A549 (cell line): ENCODE results near the gene BTBD18. TPM values are rescaled to one million over a fixed set of nuclear protein-coding genes. Genes with fewer than 3 reads are reported as not detected.
"Not testable (repeated sequence)": the region's sequence is repeated elsewhere in the genome, so short reads cannot be mapped to it uniquely, and the experiment has no call there.

Experiments
- ATAC-seq, 2 experiments: fragments of 200-7000 bp in 1 of 2; fragments of >200 bp in 1 of 2; cut with Nextera tagmentation in 1 of 2; cut with Tn5 transposase in 1 of 2; 3 replicates each; pipeline versions ENCODE4 v1.8.0 to v1.9.1; 2018 to 2020; ENCODE audit warnings: mild to moderate bottlenecking in 1 of 2, moderate library complexity in 1 of 2
- CTCF ChIA-PET: fragments of 300-600 bp; sonication (Branson Sonifier 250); formaldehyde crosslinking; extraction: SDS; loops from one replicate; lab custom pipeline; 2021; ENCODE audit warnings: antibody characterized with exemption, inconsistent platforms; lab: Yijun Ruan, JAX
- POLR2A ChIA-PET: fragments of 350-600 bp; formaldehyde crosslinking; extraction: SDS; loops from one replicate; lab custom pipeline; 2021; ENCODE audit warnings: antibody characterized with exemption, inconsistent platforms; lab: Yijun Ruan, JAX
- DNase-seq, 2 experiments: peaks; one replicate each; pipeline versions ENCODE4 v3.0.0 to v3.0.0-alpha.2; 2011 to 2016; ENCODE audit warnings: low read depth in 1 of 2, low spot score in 1 of 2
- FAIRE-seq: peaks from 2 replicates; lab custom pipeline; 2011; peaks lifted over from hg19 to GRCh38; lab: Jason Lieb, UNC
- H3K27ac ChIP-seq, 2 experiments: fragments of >200 bp; sonication (Bioruptor Twin); formaldehyde crosslinking; 3 replicates each; pipeline ENCODE4 v1.5.1; 2016 to 2017
- H3K4me1 ChIP-seq: fragments of >200 bp; sonication (Bioruptor Twin); formaldehyde crosslinking; 3 replicates; pipeline ENCODE4 v1.6.1; 2016
- H3K4me2 ChIP-seq: fragments of >200 bp; sonication (Bioruptor Twin); formaldehyde crosslinking; 3 replicates; pipeline ENCODE4 v1.6.1; 2016
- H3K4me3 ChIP-seq: fragments of >200 bp; sonication (Bioruptor Twin); formaldehyde crosslinking; 3 replicates; pipeline ENCODE4 v1.5.1; 2016
- H3K9me3 ChIP-seq: fragments of >200 bp; sonication (Bioruptor Twin); formaldehyde crosslinking; 3 replicates; pipeline ENCODE4 v1.6.1; 2016
- CEBPB ChIP-seq, 2 experiments: fragments of >200 bp in 1 of 2; sonication (Bioruptor Twin) in 1 of 2; formaldehyde crosslinking in 1 of 2; IDR thresholded peaks; 2 replicates each; pipeline ENCODE4 v1.6.1; 2012 to 2016
- EHF ChIP-seq: fragments of 250-450 bp; sonication (Bioruptor Pico); IDR thresholded peaks from 2 replicates; pipeline ENCODE4 v1.5.0; 2020; ENCODE audit warnings: mild to moderate bottlenecking
- EP300 ChIP-seq, 2 experiments: fragments of >200 bp; sonication (Bioruptor Twin); formaldehyde crosslinking; IDR thresholded peaks; 2 replicates in 1 of 2; 3 replicates in 1 of 2; pipeline ENCODE4 v1.6.1; 2016 to 2017
- ESRRA ChIP-seq: fragments of 150-350 bp; IDR thresholded peaks from 2 replicates; pipeline ENCODE4 v1.6.1; 2014; ENCODE audit warnings: mild to moderate bottlenecking, low read length, borderline replicate concordance
- GATA3 ChIP-seq: IDR thresholded peaks from 2 replicates; pipeline ENCODE4 v1.6.1; 2012; ENCODE audit warnings: borderline replicate concordance
- HDAC2 ChIP-seq: fragments of 200-600 bp; sonication (generic); IDR thresholded peaks from 2 replicates; pipeline ENCODE4 v1.6.1; 2016
- MYC ChIP-seq: IDR thresholded peaks from 2 replicates; pipeline ENCODE4 v1.6.1; 2012; ENCODE audit warnings: mild to moderate bottlenecking, inconsistent platforms, low read length, improper control_type of control experiment, borderline replicate concordance
- PHF8 ChIP-seq: fragments of 200-600 bp; sonication (generic); IDR thresholded peaks from 2 replicates; pipeline ENCODE4 v1.6.1; 2016; ENCODE audit warnings: low read depth, mild to moderate bottlenecking, antibody characterized with exemption, moderate library complexity, borderline replicate concordance
- RCOR1 ChIP-seq: fragments of 150-350 bp; IDR thresholded peaks from 2 replicates; pipeline ENCODE4 v1.6.1; 2014; ENCODE audit warnings: antibody characterized with exemption, low read length, low read depth
- RFX5 ChIP-seq: fragments of 450-650 bp; IDR thresholded peaks from 2 replicates; pipeline ENCODE4 v1.7.1; 2014; ENCODE audit warnings: antibody characterized with exemption, mild to moderate bottlenecking, moderate library complexity
- SREBF2 ChIP-seq: fragments of 450-650 bp; IDR thresholded peaks from 2 replicates; pipeline ENCODE4 v1.6.1; 2014; ENCODE audit warnings: mild to moderate bottlenecking, moderate library complexity
- ZFP36 ChIP-seq: fragments of 450-650 bp; IDR thresholded peaks from 2 replicates; pipeline ENCODE4 v1.6.1; 2014; ENCODE audit warnings: borderline replicate concordance; ENCODE audit not compliant: partially characterized antibody
- WGBS: methylation state at CpG from one replicate; pipeline ENCODE4 v1.1.6; 2017; ENCODE audit errors: missing lambda C conversion rate; 5-methylcytosine and 5-hydroxymethylcytosine counted together
- polyA plus RNA-seq, 4 experiments: library from polyadenylated mRNA; depleted of rRNA in 3 of 4; stranded (reverse); fragments of >200 nt; fragmentation: RNase III in 1 of 4; extraction: RNeasy Plus Mini Kit Qiagen cat#74134 plus additional on column Dnase treatment in 1 of 4; gene quantifications; 2 replicates in 3 of 4; 3 replicates in 1 of 4; pipeline ENCODE4 v1.2.3, GENCODE V29; 2011 to 2017
- TF ChIP-seq, protein P1 (sequence below): fragments of 200-600 bp; sonication (generic); IDR thresholded peaks from 2 replicates; pipeline ENCODE4 v1.6.1; 2016; ENCODE audit warnings: antibody characterized with exemption, mild to moderate bottlenecking, moderate library complexity
- TF ChIP-seq, protein P2 (sequence below): fragments of 450-650 bp; IDR thresholded peaks from 2 replicates; pipeline ENCODE4 v1.6.1; 2014; ENCODE audit warnings: antibody characterized with exemption

The BTBD18 gene
- polyA plus RNA-seq, 2 of the 4 experiments (the other 2 are of a cell fraction) = not detected

DNA sequence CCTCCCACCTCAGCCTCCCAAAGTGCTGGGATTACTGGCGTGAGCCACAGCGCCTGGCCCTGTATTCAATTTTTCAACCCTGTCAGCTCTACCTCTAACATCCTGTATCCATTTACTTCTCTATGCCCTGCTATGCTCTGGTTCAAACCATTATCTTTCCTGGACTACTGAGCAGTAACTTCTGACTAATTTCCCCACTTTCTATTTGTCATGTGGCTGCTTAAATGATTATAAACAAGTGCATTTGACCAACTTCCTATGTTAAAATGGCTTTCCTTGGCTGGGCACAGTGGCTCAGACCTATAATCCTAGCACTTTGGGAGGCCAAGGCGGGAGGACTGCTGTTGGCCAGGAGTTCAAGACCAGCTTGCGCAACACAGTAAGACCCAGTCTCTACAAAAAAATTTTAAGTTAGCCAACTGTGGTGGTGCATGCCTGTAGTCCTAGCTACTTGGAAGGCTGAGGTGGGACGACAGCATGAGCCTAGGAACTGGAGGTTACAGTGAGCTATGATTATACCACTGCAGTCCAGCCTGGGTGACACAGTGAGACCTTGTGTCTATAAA lies 41.7 kb downstream of the BTBD18 start:
- Histone ChIP-seq H3K4me1 (peaks cover 28% of the 10 kb centered on the region), H3K4me3 (no peak overlapping the region), H3K4me2 (no peak overlapping the region), H3K27ac (no peak overlapping the region), H3K9me3 (no peaks in the 10 kb centered on the region)
- TF ChIP-seq CEBPB (IDR thresholded peaks at IDR 0.05) (peak; percentile 33 to 70; a peak in 3 of 4 replicates), GATA3 (no peak)
- WGBS = 89% methylated on average over 5 of the region's 5 CpGs
- DNase-seq (no peak), FAIRE-seq (no peak), ATAC-seq (no peak)
- ChIA-PET POLR2A (no interaction called here), CTCF (interaction anchor here (0.6 to 5.4 kb wide), 5 partner anchors 10 to 91 kb away, joined by 3 to 19 read pairs (median 3); no protein-coding TSS in a partner anchor)

DNA sequence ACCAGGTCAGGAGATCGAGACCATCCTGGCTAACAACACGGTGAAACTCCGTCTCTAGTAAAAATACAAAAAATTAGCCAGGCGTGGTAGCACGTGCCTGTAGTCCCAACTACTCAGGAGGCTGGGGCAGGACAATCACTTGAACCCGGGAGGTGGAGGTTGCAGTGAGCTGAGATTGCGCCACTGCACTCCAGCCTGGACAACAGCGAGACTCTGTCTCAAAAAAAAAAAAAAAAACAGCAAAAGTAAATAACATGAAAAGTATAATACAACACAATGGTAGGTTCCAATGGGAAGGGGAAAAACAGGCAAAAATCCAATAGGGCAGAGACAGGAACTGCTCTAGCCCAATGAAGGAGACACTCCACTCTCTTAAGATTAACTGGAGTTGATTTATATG lies 46.2 kb downstream of the BTBD18 start:
- ChIA-PET CTCF (interaction anchor here (0.5 to 1.7 kb wide), 3 partner anchors 7 to 22 kb away, joined by 3 to 8 read pairs (median 3); no protein-coding TSS in a partner anchor), POLR2A (interaction anchor here (0.7 kb wide), 1 partner anchor 9 kb away, joined by 4 read pairs; no protein-coding TSS in a partner anchor)
- H3K4me1 ChIP-seq, DNase-seq, H3K4me2 ChIP-seq, H3K27ac ChIP-seq, FAIRE-seq, ATAC-seq, H3K4me3 ChIP-seq, H3K9me3 ChIP-seq: not testable (repeated sequence)
- 95% methylated on average over 8 of the region's 8 CpGs for WGBS

DNA sequence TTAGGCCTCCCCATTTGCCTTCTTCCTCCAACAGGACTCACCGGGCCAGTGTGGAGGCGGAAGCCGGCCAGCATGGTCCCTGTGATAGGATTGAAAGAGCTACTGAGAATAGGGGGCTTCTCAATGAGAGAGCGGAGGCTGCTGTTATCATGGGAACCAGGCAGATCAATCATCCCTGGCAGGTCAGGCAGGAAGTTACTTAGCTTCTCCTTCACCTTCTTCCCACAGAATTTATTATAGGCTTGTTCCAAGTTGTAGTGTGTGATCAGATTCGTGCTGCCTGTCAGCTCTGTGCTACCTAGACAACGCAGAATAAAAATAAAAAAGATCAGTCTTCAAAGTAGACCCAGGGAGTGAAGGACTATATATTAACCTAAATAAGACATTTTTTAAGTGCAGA lies 46.7 kb downstream of the BTBD18 start:
- no peak overlapping the region for H3K4me2 ChIP-seq
- FAIRE-seq (no peak), ATAC-seq (no peak), DNase-seq (no peak)
- no peak overlapping the region for H3K4me3 ChIP-seq
- H3K27ac ChIP-seq = no peak overlapping the region
- TF ChIP-seq ZFP36 (no peak), EP300 (IDR thresholded peaks at IDR 0.05) (no peak), PHF8 (no peak), HDAC2 (no peak), GATA3 (no peak), RFX5 (no peak), MYC (no peak), ESRRA (no peak)
- TF ChIP-seq, protein P1, sequence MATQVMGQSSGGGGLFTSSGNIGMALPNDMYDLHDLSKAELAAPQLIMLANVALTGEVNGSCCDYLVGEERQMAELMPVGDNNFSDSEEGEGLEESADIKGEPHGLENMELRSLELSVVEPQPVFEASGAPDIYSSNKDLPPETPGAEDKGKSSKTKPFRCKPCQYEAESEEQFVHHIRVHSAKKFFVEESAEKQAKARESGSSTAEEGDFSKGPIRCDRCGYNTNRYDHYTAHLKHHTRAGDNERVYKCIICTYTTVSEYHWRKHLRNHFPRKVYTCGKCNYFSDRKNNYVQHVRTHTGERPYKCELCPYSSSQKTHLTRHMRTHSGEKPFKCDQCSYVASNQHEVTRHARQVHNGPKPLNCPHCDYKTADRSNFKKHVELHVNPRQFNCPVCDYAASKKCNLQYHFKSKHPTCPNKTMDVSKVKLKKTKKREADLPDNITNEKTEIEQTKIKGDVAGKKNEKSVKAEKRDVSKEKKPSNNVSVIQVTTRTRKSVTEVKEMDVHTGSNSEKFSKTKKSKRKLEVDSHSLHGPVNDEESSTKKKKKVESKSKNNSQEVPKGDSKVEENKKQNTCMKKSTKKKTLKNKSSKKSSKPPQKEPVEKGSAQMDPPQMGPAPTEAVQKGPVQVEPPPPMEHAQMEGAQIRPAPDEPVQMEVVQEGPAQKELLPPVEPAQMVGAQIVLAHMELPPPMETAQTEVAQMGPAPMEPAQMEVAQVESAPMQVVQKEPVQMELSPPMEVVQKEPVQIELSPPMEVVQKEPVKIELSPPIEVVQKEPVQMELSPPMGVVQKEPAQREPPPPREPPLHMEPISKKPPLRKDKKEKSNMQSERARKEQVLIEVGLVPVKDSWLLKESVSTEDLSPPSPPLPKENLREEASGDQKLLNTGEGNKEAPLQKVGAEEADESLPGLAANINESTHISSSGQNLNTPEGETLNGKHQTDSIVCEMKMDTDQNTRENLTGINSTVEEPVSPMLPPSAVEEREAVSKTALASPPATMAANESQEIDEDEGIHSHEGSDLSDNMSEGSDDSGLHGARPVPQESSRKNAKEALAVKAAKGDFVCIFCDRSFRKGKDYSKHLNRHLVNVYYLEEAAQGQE = no peak
- TF ChIP-seq, protein P2, sequence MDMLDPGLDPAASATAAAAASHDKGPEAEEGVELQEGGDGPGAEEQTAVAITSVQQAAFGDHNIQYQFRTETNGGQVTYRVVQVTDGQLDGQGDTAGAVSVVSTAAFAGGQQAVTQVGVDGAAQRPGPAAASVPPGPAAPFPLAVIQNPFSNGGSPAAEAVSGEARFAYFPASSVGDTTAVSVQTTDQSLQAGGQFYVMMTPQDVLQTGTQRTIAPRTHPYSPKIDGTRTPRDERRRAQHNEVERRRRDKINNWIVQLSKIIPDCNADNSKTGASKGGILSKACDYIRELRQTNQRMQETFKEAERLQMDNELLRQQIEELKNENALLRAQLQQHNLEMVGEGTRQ = no peak
- CTCF ChIA-PET = interaction anchor here (1.7 kb wide), 1 partner anchor 11 kb away, joined by 8 read pairs; no protein-coding TSS in a partner anchor
- POLR2A ChIA-PET = interaction anchor here (0.7 kb wide), 1 partner anchor 9 kb away, joined by 4 read pairs; no protein-coding TSS in a partner anchor
- peaks cover under 1% of the 10 kb centered on the region; the same call in 1 of the 3 replicates for H3K4me1 ChIP-seq
- 95% methylated on average over 6 of the region's 6 CpGs for WGBS
- no peaks in the 10 kb centered on the region for H3K9me3 ChIP-seq

DNA sequence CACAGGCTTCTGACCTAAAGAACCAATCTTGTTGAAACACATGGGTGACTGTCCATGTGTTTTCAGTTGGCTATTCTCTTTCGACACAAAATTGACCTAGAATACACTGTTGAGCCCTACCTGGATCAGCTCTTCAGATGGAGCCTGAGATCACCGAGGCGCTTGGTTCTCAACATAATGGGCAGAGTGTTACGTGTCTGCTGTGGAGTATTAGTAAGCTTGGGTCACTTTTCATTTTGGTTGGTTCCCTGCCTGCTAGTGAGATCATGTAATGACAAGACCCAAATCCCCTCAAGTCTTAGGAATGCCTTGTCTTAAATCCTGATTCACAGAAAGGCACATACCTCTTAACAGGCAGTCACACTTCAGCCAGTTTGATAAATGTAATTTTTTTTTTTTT lies 48.3 kb downstream of the BTBD18 start:
- Histone ChIP-seq H3K4me2 (no peak overlapping the region), H3K4me1 (no peaks in the 10 kb centered on the region), H3K4me3 (no peak overlapping the region), H3K27ac (no peak overlapping the region), H3K9me3 (no peaks in the 10 kb centered on the region)
- POLR2A ChIA-PET = interaction anchor here (0.6 to 2.5 kb wide), 2 partner anchors 9 to 158 kb away, joined by 6 to 17 read pairs; partner anchors contain the start of genes MED19 and TMX2
- FAIRE-seq (no peak), DNase-seq (no peak), ATAC-seq (no peak)
- CTCF ChIA-PET = interaction anchor here (0.6 to 1.2 kb wide), 3 partner anchors 11 to 1560 kb away, joined by 4 to 5 read pairs (median 4); no protein-coding TSS in a partner anchor
- TF ChIP-seq SREBF2 (no peak), EHF (CRISPR knock-in tag) (no peak), RCOR1 (no peak)
- WGBS = 90% methylated on average over 4 of the region's 4 CpGs
